T47D (cell line): ENCODE data around the gene IQSEC1.

ENCODE experiments used
- DNase-seq, 2 experiments: peaks; one replicate each; pipeline versions ENCODE4 v3.0.0 to v3.0.0-alpha.2; 2011 to 2012; ENCODE audit warnings: low read depth in 1 of 2, low spot score in 1 of 2
- JUND ChIP-seq: IDR thresholded peaks from 2 replicates; pipeline ENCODE4 v1.6.1; 2012; ENCODE audit warnings: low read depth
- in situ Hi-C: cut with HindIII; loops from 2 replicates; pipeline ENCODE4 v1.10.0; 2016; ENCODE audit warnings: low sequenced_read_pairs, low pct_unique_long_range_greater_than_20kb

Gene IQSEC1

DNA sequence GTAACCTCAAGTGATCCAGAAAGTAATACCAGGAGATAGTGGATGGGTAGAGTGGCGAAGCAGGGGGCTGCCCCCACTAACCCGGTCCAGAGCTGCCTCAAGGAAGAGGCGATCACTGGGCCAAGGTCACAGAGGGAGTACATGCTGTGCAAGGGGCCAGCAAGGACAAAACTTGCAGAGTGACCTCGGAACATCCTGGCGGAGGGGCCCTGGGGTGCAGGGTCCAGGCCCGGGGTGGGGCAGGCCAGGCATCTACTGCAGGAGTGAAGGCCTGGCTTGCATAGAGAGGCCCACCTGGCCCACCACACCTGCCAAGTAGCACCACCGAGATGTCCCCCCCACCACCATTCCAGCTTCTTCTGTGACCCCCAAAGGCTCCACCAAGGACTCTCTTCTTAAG lies 17.6 kb downstream of the IQSEC1 start:
- DNase-seq, result no peak
- TF ChIP-seq JUND, result no peak
- in situ Hi-C loops, result no loop called here

GRCh38 chr3:13054341-13055285 lies 18.6 kb downstream of the IQSEC1 start:
- in situ Hi-C loops, result no loop called here
- no peak for DNase-seq
- no peak for TF ChIP-seq JUND

- DNase-seq, result no peak
- TF ChIP-seq JUND, result no peak
Measured at GRCh38 chr3:13053893-13054292, 19.3 kb downstream of the IQSEC1 start.

GRCh38 chr3:13053420-13053819 lies 19.8 kb downstream of the IQSEC1 start:
- TF ChIP-seq JUND, result no peak
- in situ Hi-C loops, result no loop called here
- no peak for DNase-seq

More at GRCh38 chr3:13053893-13054292, 19.3 kb downstream of the IQSEC1 start:
- in situ Hi-C loops, result no loop called here

- TF ChIP-seq JUND, result no peak
- no peak for DNase-seq
- in situ Hi-C loops, result no loop called here
Measured at GRCh38 chr3:13052191-13052820, 20.9 kb downstream of the IQSEC1 start.

DNA sequence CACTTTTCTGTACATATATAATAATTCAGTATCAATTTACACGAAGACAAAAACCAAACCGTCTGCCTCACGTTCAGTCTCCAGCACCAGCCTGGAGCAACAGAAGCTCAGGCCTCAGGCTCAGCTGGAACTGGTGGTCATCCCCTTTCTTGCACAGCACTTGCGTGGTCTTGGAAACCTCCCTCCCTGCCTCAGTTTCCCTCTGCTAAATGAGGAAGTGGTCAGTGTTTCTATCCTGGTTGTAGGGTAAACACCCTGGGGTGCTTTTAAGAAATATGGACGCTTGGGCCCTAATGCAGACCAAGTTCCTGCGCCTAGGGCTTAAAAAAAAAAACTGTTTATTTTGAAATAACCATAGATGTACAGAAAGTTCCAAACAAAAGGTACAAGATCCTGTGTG lies 21.6 kb downstream of the IQSEC1 start:
- no peak for DNase-seq
- in situ Hi-C loops, result no loop called here
- TF ChIP-seq JUND, result no peak

DNA sequence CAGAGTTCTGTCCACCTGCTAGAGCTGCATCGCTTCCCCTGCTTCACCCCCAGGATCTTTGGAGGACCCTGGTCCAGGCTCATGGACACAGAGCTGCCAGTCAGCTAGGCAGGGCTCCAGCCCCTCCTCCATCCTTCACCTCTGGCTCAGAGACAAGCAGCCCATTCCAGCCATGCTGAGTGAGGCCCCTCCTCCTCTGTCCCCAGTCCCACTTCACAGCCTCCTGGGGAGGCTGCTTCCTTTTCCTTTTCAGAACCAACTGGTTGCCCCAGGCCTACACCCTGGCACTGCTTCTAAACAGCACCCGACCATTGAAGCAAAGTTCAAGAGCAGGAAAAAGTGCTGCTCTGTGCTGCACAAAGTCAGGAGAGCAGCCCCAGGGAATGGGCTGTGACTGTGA lies 22.2 kb downstream of the IQSEC1 start:
- TF ChIP-seq JUND, result no peak
- in situ Hi-C loops, result no loop called here
- DNase-seq, result no peak

- DNase-seq, result no peak
- TF ChIP-seq JUND, result no peak
- in situ Hi-C loops, result no loop called here
Measured at GRCh38 chr3:13050446-13050845, 22.8 kb downstream of the IQSEC1 start.

DNA sequence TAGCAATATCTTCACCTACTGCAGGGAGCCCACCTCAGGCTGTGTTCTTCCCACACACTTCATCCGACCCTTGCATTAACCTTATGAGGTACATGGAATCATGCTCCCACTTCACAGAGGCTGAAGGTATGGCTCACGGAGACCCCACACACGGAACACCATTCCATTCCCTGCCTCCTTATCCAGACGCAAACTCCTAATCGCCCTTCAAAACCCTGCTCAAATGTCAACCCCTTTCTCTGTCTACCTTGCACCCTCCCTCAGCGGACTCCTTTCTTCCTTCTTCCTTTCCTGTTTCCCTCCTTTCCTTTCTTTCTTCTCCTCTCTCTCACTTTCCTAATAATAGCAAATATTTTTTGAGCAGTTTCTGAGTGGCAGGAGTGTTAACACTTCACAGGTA lies 23.8 kb downstream of the IQSEC1 start:
- no peak for TF ChIP-seq JUND
- in situ Hi-C loops, result no loop called here
- no peak for DNase-seq

- TF ChIP-seq JUND, result no peak
- in situ Hi-C loops, result no loop called here
- no peak for DNase-seq
Measured at GRCh38 chr3:13047296-13048165, 25.7 kb downstream of the IQSEC1 start.

GRCh38 chr3:13046569-13047274 lies 26.5 kb downstream of the IQSEC1 start:
- TF ChIP-seq JUND, result no peak
- in situ Hi-C loops, result no loop called here
- DNase-seq, result no peak

GRCh38 chr3:13045904-13046568 lies 27.2 kb downstream of the IQSEC1 start:
- no peak for TF ChIP-seq JUND
- DNase-seq, result no peak
- in situ Hi-C loops, result no loop called here
